Germinal center (tissue), 1 donor: Measurements from ENCODE around the gene CD55.

Experiments
- DNase-seq: peaks from one replicate; pipeline ENCODE4 v3.0.0; 2012; ENCODE audit warnings: mixed read lengths, low spot score

The CD55 gene

GRCh38 chr1:207330011-207330710 lies 8.7 kb downstream of the CD55 start:
- no peak for DNase-seq

- DNase-seq: peak; percentile 19
Observed at GRCh38 chr1:207331354-207332313, 10.2 kb downstream of the CD55 start.

- DNase-seq: no peak
Observed at GRCh38 chr1:207333009-207333600, 11.6 kb downstream of the CD55 start.

- DNase-seq: no peak
Observed at GRCh38 chr1:207333620-207334019, 12.1 kb downstream of the CD55 start.

GRCh38 chr1:207334337-207334736 lies 12.9 kb downstream of the CD55 start:
- DNase-seq: no peak

- no peak for DNase-seq
Observed at GRCh38 chr1:207335138-207335537, 13.7 kb downstream of the CD55 start.

- peak; percentile 33 for DNase-seq
Observed at GRCh38 chr1:207335695-207336363, 14.4 kb downstream of the CD55 start.

- DNase-seq: peak; percentile 70
Observed at GRCh38 chr1:207336559-207337467, 15.3 kb downstream of the CD55 start.

GRCh38 chr1:207342332-207342731 lies 20.9 kb downstream of the CD55 start:
- DNase-seq: no peak

GRCh38 chr1:207343675-207344074 lies 22.2 kb downstream of the CD55 start:
- DNase-seq: no peak

GRCh38 chr1:207344221-207344620 lies 22.7 kb downstream of the CD55 start:
- no peak for DNase-seq

- DNase-seq: no peak
Observed at GRCh38 chr1:207345644-207346477, 24.4 kb downstream of the CD55 start.

- DNase-seq: no peak
Observed at GRCh38 chr1:207346513-207346912, 25.0 kb downstream of the CD55 start.

- no peak for DNase-seq
Observed at GRCh38 chr1:207349979-207350378, 28.5 kb downstream of the CD55 start.

GRCh38 chr1:207352554-207352953 lies 31.1 kb downstream of the CD55 start:
- DNase-seq: no peak

- no peak for DNase-seq
Observed at GRCh38 chr1:207355060-207355459, 33.6 kb downstream of the CD55 start.

- DNase-seq: no peak
Observed at GRCh38 chr1:207355513-207356295, 34.2 kb downstream of the CD55 start.

GRCh38 chr1:207361029-207361428 lies 39.6 kb downstream of the CD55 start:
- DNase-seq: no peak

- DNase-seq: no peak
Observed at GRCh38 chr1:207361889-207362288, 40.4 kb downstream of the CD55 start.
